D721Med (cell line): Measurements from ENCODE around the gene SORBS1.

ENCODE experiments used
- DNase-seq: peaks from one replicate; pipeline ENCODE4 v3.0.0; 2011; ENCODE audit warnings: low spot score; ENCODE audit not compliant: insufficient read length
- FAIRE-seq: peaks from 2 replicates; lab custom pipeline; 2011; peaks lifted over from hg19 to GRCh38; lab: Jason Lieb, UNC
- CTCF ChIP-seq: IDR thresholded peaks from 2 replicates; pipeline ENCODE4 v1.5.1; 2012; ENCODE audit warnings: mild to moderate bottlenecking, control low read depth; ENCODE audit not compliant: insufficient read depth; ENCODE audit errors: missing control alignments

SORBS1 gene

GRCh38 chr10:95273393-95274312, 287.5 kb downstream of the SORBS1 start:
- no peak for FAIRE-seq
- DNase-seq: no peak
- no peak for TF ChIP-seq CTCF

- FAIRE-seq (no peak), DNase-seq (no peak)
- no peak for TF ChIP-seq CTCF
Measured at GRCh38 chr10:95268438-95268837, 292.7 kb downstream of the SORBS1 start.

- no peak for TF ChIP-seq CTCF
- FAIRE-seq (no peak), DNase-seq (no peak)
Measured at GRCh38 chr10:95267251-95267650, 293.9 kb downstream of the SORBS1 start.

- TF ChIP-seq CTCF: no peak
- no peak for FAIRE-seq
- no peak for DNase-seq
Measured at GRCh38 chr10:95266674-95267095, 294.5 kb downstream of the SORBS1 start.

- FAIRE-seq (no peak), DNase-seq (no peak)
Measured at GRCh38 chr10:95265572-95265971, 295.6 kb downstream of the SORBS1 start.

GRCh38 chr10:95264227-95265051, 296.7 kb downstream of the SORBS1 start:
- no peak for FAIRE-seq
- DNase-seq: no peak
- no peak for TF ChIP-seq CTCF

More at GRCh38 chr10:95265572-95265971, 295.6 kb downstream of the SORBS1 start:
- TF ChIP-seq CTCF: no peak
